GM12878 (cell line): ENCODE measurements around the gene PMPCA. TPM values are rescaled to one million over a fixed set of nuclear protein-coding genes. Genes with fewer than 3 reads are reported as not detected.

ENCODE experiments used
- ATAC-seq: fragments of 200-7000 bp; cut with Tn5 transposase; 3 replicates; pipeline ENCODE4 v1.9.1; 2020; ENCODE audit warnings: mild to moderate bottlenecking, moderate library complexity
- BruUV-seq: library from RNA; stranded (reverse); fragments of 400-500 nt; replicated peaks from 2 replicates; lab custom pipeline; 2021; lab: Mats Ljungman, UMichigan
- CTCF ChIA-PET: fragments of 300-600 bp; sonication (Branson Sonifier 250); formaldehyde crosslinking; extraction: SDS; loops from one replicate; lab custom pipeline; 2021; ENCODE audit warnings: inconsistent platforms; lab: Yijun Ruan, JAX
- POLR2A ChIA-PET: fragments of 350-600 bp; formaldehyde crosslinking; extraction: SDS; loops from one replicate; lab custom pipeline; 2021; ENCODE audit warnings: inconsistent platforms; lab: Charles Lee
- RAD21 ChIA-PET: fragments of 300-600 bp; sonication (Branson Sonifier 250); formaldehyde crosslinking; loops from one replicate; lab custom pipeline; 2023; ENCODE audit warnings: antibody characterized with exemption; ENCODE audit not compliant: unreplicated experiment; lab: Charles Lee
- SMC1A ChIA-PET: fragments of 300-600 bp; sonication (Branson Sonifier 250); formaldehyde crosslinking; loops from one replicate; lab custom pipeline; 2023; ENCODE audit not compliant: unreplicated experiment, uncharacterized antibody; lab: Charles Lee
- DNase-seq: peaks from one replicate; pipeline ENCODE4 v3.0.0-alpha.2; 2011; ENCODE audit warnings: low read depth, low spot score
- FAIRE-seq: peaks from 3 replicates; lab custom pipeline; 2011; peaks lifted over from hg19 to GRCh38; lab: Jason Lieb, UNC
- H2AFZ ChIP-seq: 2 replicates; pipeline ENCODE4 v1.6.0; 2011; ENCODE audit warnings: low read depth, low read length, control low read depth; ENCODE audit not compliant: control insufficient read depth
- H3K27ac ChIP-seq: 2 replicates; pipeline ENCODE4 v1.5.1; 2011; ENCODE audit warnings: control low read depth; ENCODE audit not compliant: control insufficient read depth, insufficient read depth
- H3K27me3 ChIP-seq, 2 experiments: replicated peaks in 1 of 2; 2 replicates each; pipeline versions ENCODE4 v1.6.0 to v1.6.1; 2011; ENCODE audit warnings: low read length in 1 of 2; ENCODE audit not compliant: control insufficient read depth in 2 of 2, insufficient read depth in 2 of 2
- H3K36me3 ChIP-seq, 2 experiments: 2 replicates each; pipeline ENCODE4 v1.5.1; 2011; ENCODE audit warnings: low read length in 1 of 2; ENCODE audit not compliant: control insufficient read depth in 2 of 2, insufficient read depth in 2 of 2
- H3K4me1 ChIP-seq: 2 replicates; pipeline ENCODE4 v1.6.1; 2011; ENCODE audit warnings: mild to moderate bottlenecking, low read length, moderate library complexity, mixed read lengths; ENCODE audit not compliant: control insufficient read depth, insufficient read depth
- H3K4me2 ChIP-seq: 2 replicates; pipeline ENCODE4 v1.6.0; 2011; ENCODE audit warnings: control low read depth; ENCODE audit not compliant: control insufficient read depth, insufficient read depth
- H3K4me3 ChIP-seq: fragments of 200-600 bp; sonication (generic); 2 replicates; pipeline ENCODE4 v1.5.1; 2016
- H3K79me2 ChIP-seq: 2 replicates; pipeline ENCODE4 v1.6.0; 2011; ENCODE audit warnings: low read length; ENCODE audit not compliant: control insufficient read depth, insufficient read depth
- H3K9ac ChIP-seq: 2 replicates; pipeline ENCODE4 v1.8.0; 2011; ENCODE audit warnings: low read length, control low read depth, mixed read lengths; ENCODE audit not compliant: control insufficient read depth, insufficient read depth
- H3K9me3 ChIP-seq: replicated peaks from 3 replicates; pipeline ENCODE4 v1.5.1; 2011; ENCODE audit warnings: mild to moderate bottlenecking, low read length; ENCODE audit not compliant: control insufficient read depth, insufficient read depth
- H4K20me1 ChIP-seq: 2 replicates; pipeline ENCODE4 v1.6.0; 2011; ENCODE audit not compliant: control insufficient read depth, insufficient read depth
- BACH1 ChIP-seq: fragments of 450-650 bp; IDR thresholded peaks from 2 replicates; pipeline ENCODE4 v1.6.1; 2017; ENCODE audit warnings: mild to moderate bottlenecking, borderline replicate concordance
- BCL11A ChIP-seq: IDR thresholded peaks from 2 replicates; pipeline ENCODE4 v1.6.1; 2011; ENCODE audit warnings: low read depth, low read length
- CBX5 ChIP-seq: sonication (generic); IDR thresholded peaks from 2 replicates; pipeline ENCODE4 v1.6.1; 2016; ENCODE audit warnings: low read depth, moderate library complexity, mild to moderate bottlenecking, inconsistent platforms
- NFIC ChIP-seq: IDR thresholded peaks from 2 replicates; pipeline ENCODE4 v1.6.1; 2012; ENCODE audit warnings: low read depth, mild to moderate bottlenecking, inconsistent platforms, low read length, moderate library complexity
- NFXL1 ChIP-seq: fragments of 450-650 bp; IDR thresholded peaks from 2 replicates; pipeline ENCODE4 v1.6.1; 2017; ENCODE audit warnings: antibody characterized with exemption, mild to moderate bottlenecking, borderline replicate concordance
- NR2F1 ChIP-seq: fragments of 450-650 bp; conservative IDR thresholded peaks from 2 replicates; pipeline ENCODE4 v1.6.1; 2017; ENCODE audit warnings: mild to moderate bottlenecking
- NRF1 ChIP-seq: conservative IDR thresholded peaks from 2 replicates; pipeline ENCODE4 v1.6.1; 2011; ENCODE audit warnings: mild to moderate bottlenecking, low read depth, low read length, improper control_type of control experiment
- POLR2AphosphoS5 ChIP-seq: IDR thresholded peaks from 2 replicates; pipeline ENCODE4 v1.6.1; 2011; ENCODE audit warnings: mild to moderate bottlenecking, low read length, inconsistent platforms
- RB1 ChIP-seq: fragments of 450-650 bp; formaldehyde crosslinking; IDR thresholded peaks from 2 replicates; pipeline ENCODE4 v1.6.1; 2017; ENCODE audit warnings: mild to moderate bottlenecking, borderline replicate concordance
- SIX5 ChIP-seq: IDR thresholded peaks from 2 replicates; pipeline ENCODE4 v1.6.1; 2011; ENCODE audit warnings: mild to moderate bottlenecking, low read depth, low read length, moderate library complexity; ENCODE audit not compliant: severe bottlenecking
- SMARCA5 ChIP-seq: fragments of 450-650 bp; IDR thresholded peaks from 2 replicates; pipeline ENCODE4 v1.6.1; 2017; ENCODE audit warnings: mild to moderate bottlenecking
- YBX1 ChIP-seq: fragments of 450-650 bp; IDR thresholded peaks from 2 replicates; pipeline ENCODE4 v1.6.1; 2016; ENCODE audit warnings: antibody characterized with exemption
- ZNF384 ChIP-seq: IDR thresholded peaks from 2 replicates; pipeline ENCODE4 v1.6.1; 2012; ENCODE audit warnings: low read depth, mild to moderate bottlenecking, low read length, improper control_type of control experiment, borderline replicate concordance
- WGBS: methylation state at CpG from one replicate; pipeline ENCODE4 v1.1.6; 2016; ENCODE audit warnings: low lambda C conversion rate; ENCODE audit not compliant: insufficient replicate concordance, insufficient coverage; ENCODE audit errors: missing lambda C conversion rate; 5-methylcytosine and 5-hydroxymethylcytosine counted together
- in situ Hi-C: fragments of 300-500 bp; cut with MboI; formaldehyde crosslinking; loops from 9 replicates; pipeline ENCODE4 v1.14.3; 2018; ENCODE audit warnings: mixed read lengths
- intact Hi-C: fragments of 100-400 bp; cut with micrococcal nuclease; formaldehyde crosslinking; loops from one replicate; pipeline ENCODE4 v1.14.2; 2022; ENCODE audit not compliant: unreplicated experiment
- polyA plus RNA-seq, 11 experiments: library from polyadenylated mRNA; depleted of rRNA in 4 of 11; unstranded in 6 of 11; stranded (reverse) in 5 of 11; fragments of >200 nt; fragmentation: Nextera tagmentation in 4 of 11; fragmentation: Illumina TruSeq in 1 of 11; extraction: Ambion mirVana in 4 of 11; extraction: Trizol in 1 of 11; gene quantifications; 1 replicate in 1 of 11; 2 replicates in 10 of 11; pipeline versions ENCODE4 v1.2.1 to v1.2.3, GENCODE V29; 2011 to 2016; ENCODE audit warnings: inconsistent platforms in 2 of 11, missing spikeins in 2 of 11, low read depth in 1 of 11
- total RNA-seq, 4 experiments: library from RNA; depleted of rRNA in 3 of 4; stranded (reverse); fragments of >200 nt in 3 of 4; fragmentation: Illumina TruSeq in 1 of 4; extraction: Trizol in 1 of 4; gene quantifications; 2 replicates each; pipeline versions ENCODE4 v1.2.1 to v1.2.3, GENCODE V29; 2013 to 2021
- TF ChIP-seq, protein P1 (sequence below): IDR thresholded peaks from 2 replicates; pipeline ENCODE4 v1.6.1; 2011; ENCODE audit warnings: borderline replicate concordance, low read depth, mild to moderate bottlenecking, moderate library complexity, mixed read lengths, low read length; ENCODE audit not compliant: insufficient read depth; ENCODE audit errors: extremely low read length
- TF ChIP-seq, protein P2 (sequence below): IDR thresholded peaks from 2 replicates; pipeline ENCODE4 v1.6.1; 2012; ENCODE audit warnings: low read depth, low read length, improper control_type of control experiment
- TF ChIP-seq, protein P3 (sequence below): fragments of 450-650 bp; IDR thresholded peaks from 2 replicates; pipeline ENCODE4 v1.6.1; 2017; ENCODE audit warnings: low read depth, mild to moderate bottlenecking, moderate library complexity
- TF ChIP-seq, protein P4 (sequence below): fragments of 150-350 bp; IDR thresholded peaks from 2 replicates; pipeline ENCODE4 v1.6.1; 2014; ENCODE audit warnings: mild to moderate bottlenecking, low read depth, low read length

PMPCA gene
- total and polyA plus RNA-seq, 10 of the 15 experiments (the other 5 are each of a cell fraction or from before 2014, with no cell fraction given): 8.1 to 137 (median 75.7) TPM

DNA sequence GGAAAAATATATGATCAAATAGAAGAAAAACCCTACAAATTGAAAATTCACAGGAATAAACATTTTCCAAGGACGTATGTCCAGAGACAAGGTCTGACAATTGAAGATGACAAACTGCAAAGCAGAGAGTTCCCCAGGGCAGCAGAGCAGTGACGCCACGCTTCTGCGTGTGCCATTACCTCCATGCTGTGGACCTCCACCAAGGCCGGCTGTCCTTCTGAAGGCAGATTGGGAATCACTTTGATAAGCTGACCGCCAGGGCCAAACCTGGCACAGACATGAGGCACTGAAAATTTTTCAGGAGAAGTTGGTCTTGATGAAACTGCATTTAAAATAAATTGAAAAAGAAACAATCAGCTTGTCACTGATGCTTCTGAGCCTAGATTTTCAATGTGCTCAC, 53.8 kb downstream of the PMPCA start:
- no peak overlapping the region for H3K9ac ChIP-seq
- H3K4me3 ChIP-seq: no peak overlapping the region
- no peaks in the 10 kb centered on the region for H3K79me2 ChIP-seq
- H3K4me1 ChIP-seq: no peaks in the 10 kb centered on the region
- intact Hi-C loops: no loop called here
- SMC1A ChIA-PET: no interaction called here
- no peak overlapping the region for H3K27ac ChIP-seq
- no peak overlapping the region for H3K4me2 ChIP-seq
- TF ChIP-seq NRF1 (no peak), BACH1 (no peak), ZNF384 (no peak), CBX5 (no peak), RB1 (no peak), SMARCA5 (no peak), NR2F1 (no peak), BCL11A (no peak), YBX1 (no peak), POLR2AphosphoS5 (no peak), NFXL1 (no peak), SIX5 (no peak), NFIC (no peak)
- TF ChIP-seq, protein P1, sequence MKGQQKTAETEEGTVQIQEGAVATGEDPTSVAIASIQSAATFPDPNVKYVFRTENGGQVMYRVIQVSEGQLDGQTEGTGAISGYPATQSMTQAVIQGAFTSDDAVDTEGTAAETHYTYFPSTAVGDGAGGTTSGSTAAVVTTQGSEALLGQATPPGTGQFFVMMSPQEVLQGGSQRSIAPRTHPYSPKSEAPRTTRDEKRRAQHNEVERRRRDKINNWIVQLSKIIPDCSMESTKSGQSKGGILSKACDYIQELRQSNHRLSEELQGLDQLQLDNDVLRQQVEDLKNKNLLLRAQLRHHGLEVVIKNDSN: no peak
- TF ChIP-seq, protein P2, sequence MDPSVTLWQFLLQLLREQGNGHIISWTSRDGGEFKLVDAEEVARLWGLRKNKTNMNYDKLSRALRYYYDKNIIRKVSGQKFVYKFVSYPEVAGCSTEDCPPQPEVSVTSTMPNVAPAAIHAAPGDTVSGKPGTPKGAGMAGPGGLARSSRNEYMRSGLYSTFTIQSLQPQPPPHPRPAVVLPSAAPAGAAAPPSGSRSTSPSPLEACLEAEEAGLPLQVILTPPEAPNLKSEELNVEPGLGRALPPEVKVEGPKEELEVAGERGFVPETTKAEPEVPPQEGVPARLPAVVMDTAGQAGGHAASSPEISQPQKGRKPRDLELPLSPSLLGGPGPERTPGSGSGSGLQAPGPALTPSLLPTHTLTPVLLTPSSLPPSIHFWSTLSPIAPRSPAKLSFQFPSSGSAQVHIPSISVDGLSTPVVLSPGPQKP: no peak
- TF ChIP-seq, protein P3, sequence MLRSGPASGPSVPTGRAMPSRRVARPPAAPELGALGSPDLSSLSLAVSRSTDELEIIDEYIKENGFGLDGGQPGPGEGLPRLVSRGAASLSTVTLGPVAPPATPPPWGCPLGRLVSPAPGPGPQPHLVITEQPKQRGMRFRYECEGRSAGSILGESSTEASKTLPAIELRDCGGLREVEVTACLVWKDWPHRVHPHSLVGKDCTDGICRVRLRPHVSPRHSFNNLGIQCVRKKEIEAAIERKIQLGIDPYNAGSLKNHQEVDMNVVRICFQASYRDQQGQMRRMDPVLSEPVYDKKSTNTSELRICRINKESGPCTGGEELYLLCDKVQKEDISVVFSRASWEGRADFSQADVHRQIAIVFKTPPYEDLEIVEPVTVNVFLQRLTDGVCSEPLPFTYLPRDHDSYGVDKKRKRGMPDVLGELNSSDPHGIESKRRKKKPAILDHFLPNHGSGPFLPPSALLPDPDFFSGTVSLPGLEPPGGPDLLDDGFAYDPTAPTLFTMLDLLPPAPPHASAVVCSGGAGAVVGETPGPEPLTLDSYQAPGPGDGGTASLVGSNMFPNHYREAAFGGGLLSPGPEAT: no peak
- TF ChIP-seq, protein P4, sequence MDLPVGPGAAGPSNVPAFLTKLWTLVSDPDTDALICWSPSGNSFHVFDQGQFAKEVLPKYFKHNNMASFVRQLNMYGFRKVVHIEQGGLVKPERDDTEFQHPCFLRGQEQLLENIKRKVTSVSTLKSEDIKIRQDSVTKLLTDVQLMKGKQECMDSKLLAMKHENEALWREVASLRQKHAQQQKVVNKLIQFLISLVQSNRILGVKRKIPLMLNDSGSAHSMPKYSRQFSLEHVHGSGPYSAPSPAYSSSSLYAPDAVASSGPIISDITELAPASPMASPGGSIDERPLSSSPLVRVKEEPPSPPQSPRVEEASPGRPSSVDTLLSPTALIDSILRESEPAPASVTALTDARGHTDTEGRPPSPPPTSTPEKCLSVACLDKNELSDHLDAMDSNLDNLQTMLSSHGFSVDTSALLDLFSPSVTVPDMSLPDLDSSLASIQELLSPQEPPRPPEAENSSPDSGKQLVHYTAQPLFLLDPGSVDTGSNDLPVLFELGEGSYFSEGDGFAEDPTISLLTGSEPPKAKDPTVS: no peak
- TF ChIP-seq, all 136 proteins: peak for 0
- H2AFZ ChIP-seq: no peak overlapping the region
- POLR2A ChIA-PET: no interaction called here
- no peak for ATAC-seq
- peaks cover 38 to 40% of the 10 kb centered on the region in 2 experiments for H3K36me3 ChIP-seq
- H3K9me3 ChIP-seq: no peaks in the 10 kb centered on the region
- WGBS: 84% methylated on average over 6 of the region's 6 CpGs
- no TSS peak for BruUV-seq
- RAD21 ChIA-PET: no interaction called here
- no peaks in the 10 kb centered on the region for H3K27me3 ChIP-seq
- no peak for DNase-seq
- in situ Hi-C loops: no loop called here
- CTCF ChIA-PET: interaction anchor here (1.1 kb wide), 1 partner anchor 174 kb away, joined by 3 read pairs; no protein-coding TSS in a partner anchor
- no peaks in the 10 kb centered on the region for H4K20me1 ChIP-seq
- FAIRE-seq: no peak
